OCI-M1 (cell line): ENCODE data around the gene ZNF565.
"Not testable (repeated sequence)": the region's sequence is repeated elsewhere in the genome, so short reads cannot be mapped to it uniquely, and the experiment has no call there.

Experiments used
- DNase-seq: peaks from one replicate; lab custom pipeline; 2025; lab: John Stamatoyannopoulos, UW

Gene ZNF565

DNA sequence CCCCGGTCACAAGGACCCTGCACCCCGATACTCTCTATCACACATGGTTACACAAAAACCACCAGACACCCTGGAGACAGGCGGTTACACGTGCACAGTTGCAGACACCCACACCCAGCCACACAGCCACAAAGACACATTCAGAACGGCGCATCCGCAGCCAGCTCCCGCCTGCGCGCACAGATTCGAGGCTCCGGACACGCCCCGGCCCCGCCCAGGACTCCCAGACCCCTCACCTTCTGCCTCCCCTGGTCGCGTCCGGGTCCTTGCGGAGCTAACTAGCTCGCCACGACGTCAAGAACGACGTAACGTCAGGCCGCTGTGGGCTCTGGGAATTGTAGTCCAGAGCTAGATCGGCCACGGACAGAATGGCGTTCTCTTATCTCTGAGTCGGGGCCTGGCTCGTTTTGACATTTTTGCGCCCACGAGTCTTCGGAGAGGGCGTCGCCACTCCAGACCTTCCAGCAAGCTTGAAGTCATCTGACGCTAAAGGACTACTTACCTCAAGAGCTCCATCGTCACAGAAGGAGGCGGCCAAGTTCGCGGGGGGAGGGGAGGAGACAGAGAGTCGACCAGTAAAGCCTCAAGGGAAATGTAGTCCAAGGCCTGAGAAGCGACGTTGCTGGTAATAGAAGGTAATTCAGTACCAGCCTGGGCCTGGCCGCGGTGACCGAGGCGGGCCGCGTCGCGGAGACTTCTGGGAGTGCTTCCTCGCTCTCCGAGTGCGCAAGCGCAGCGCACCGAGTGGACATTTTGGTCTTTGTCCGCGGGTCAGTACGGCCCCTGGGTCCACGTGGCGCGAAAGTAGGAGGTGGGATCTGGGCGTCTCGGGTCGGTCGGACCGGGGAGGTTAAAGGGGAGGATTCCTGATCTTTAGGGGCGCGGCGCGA is at the start of gene ZNF565, which contains the start of gene ZNF146:
Gene ZNF565, minus strand, starts transcription at position 280 of the 890 bp plus-strand sequence. CDS start 12,680 bp downstream, outside the sequence.
Gene ZNF146, plus strand, starts transcription at position 721 of the 890 bp plus-strand sequence. CDS start 21,335 bp downstream, outside the sequence.
- DNase-seq, result peak; percentile 100

DNA sequence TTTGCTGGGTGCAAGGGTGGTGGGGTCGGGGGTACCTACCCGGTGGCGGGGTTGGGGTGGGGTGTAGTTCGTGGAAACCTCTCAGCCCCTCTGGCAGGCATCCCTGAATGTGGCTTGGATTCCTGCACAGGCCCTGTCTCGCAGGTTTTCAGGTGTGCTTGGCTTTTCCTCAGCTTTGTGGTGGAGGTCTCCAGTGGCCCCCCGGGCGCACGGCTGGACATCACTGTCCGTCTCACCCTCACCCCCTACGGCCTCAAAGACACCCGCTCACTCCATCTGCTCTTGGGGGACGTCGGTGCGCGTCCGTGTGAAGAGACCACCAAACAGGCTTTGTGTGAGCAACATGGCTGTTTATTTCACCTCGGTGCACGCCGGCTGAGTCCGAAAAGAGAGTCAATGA is 44.7 kb upstream of the ZNF565 start:
- no peak for DNase-seq

DNA sequence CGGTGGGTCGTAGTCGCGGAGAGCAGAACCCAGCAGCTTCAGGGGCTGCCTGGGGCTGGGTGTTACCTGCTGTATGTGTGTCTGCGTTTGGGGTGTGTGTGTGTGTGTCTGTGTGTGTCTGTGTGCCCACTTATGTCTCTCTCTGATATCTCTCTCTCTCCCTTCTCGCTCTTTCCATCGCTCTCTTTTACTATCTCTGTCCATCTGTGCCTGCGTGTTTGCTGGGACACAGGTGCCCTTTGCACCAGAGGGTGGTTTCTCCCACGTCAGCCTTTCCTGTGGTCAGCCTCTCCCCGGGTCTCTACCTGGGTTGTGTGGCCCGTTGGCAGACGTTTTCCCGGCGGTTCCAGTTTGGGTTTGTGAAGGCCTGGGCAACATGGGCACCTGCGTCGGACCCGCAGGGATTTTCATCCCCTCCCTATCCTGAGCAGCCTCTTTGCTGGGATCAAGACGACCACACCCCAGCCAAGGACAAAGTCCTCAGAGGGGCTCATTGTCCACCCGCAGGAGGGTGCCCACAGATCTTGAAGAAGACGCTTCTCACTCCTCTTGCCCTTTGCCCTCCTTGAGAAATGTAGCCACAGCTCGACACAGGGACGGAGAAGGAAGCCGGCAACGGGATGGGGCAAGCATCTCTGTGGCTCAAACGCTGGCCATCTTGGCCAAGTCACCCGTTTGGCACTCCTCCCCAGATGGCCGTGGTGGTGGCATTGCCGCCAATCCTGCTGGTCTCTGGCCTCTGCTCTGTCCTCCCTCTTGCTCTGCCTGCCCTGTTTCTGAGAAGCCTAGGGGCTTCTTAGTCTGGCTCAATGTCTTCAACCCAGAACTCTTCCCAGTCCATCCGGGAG is 43.8 kb upstream of the ZNF565 start:
- no peak for DNase-seq

DNA sequence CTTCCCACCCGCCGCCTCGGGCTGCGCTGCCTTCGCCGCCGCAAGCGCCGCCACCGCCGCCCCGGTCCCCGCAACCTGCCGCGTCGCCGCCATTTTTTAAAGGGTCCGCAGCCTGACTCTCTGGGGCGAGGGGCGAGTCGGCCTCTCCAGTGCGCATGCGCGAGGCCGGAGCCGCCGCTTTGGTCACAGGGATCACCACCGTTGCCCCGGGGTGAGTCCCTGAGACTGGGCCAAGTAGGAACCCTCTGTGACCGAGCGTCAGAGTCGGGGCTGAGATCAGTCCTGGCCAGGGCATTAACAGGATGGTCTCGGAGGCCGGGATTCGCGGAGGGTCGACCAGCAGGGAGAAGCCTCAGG is 43.0 kb upstream of the ZNF565 start:
- no peak for DNase-seq

DNA sequence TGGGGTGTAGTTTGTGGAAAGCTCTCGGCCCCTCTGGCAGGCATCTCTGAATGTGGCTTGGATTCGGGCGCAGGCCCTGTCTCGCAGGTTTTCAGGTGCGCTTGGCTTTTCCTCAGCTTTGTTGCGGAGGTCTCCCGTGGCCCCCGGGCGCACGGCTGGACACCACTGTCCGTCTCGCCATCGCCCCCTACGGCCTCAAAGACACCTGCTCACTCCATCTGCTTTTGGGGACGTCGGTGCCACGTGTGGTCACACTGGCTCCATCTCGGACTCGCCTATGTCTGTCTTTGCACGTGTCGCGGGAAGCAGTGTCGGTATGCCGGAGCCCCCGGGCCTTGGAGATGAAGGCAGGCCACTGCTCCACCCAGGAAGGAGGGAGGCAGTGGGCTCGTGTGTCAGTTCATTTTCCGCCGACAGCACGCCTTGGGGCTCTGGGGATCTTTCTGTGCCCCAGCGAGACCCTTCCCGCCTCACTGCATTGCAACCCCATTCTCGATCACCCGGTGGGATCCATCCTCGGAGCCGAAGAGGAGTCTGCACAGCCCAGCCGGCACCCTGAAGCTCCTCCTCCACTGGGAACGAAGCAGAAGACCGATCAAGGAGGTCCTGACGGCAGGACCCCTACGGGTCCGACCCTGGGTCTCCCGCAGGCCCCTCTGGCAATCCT is 42.5 kb upstream of the ZNF565 start:
- DNase-seq, result no peak

DNA sequence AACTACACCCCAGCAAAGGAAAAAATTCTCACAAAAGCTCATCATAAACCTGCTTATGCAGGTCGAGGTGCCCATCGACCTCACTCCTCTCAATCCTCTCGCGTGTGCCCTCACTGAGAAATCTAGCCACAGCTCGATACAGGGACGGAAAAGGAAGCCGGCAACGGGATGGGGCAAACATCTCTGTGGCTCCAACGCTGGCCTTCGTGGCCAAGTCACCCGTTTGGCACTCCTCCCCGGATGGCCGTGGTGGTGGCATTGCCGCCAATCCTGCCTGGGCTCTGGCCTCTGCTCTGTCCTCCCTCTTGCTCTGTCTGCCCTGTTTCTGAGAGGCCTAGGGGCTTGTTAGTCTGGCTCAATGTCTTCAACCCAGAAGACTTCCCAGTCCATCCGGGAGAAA is 41.6 kb upstream of the ZNF565 start:
- no peak for DNase-seq

DNA sequence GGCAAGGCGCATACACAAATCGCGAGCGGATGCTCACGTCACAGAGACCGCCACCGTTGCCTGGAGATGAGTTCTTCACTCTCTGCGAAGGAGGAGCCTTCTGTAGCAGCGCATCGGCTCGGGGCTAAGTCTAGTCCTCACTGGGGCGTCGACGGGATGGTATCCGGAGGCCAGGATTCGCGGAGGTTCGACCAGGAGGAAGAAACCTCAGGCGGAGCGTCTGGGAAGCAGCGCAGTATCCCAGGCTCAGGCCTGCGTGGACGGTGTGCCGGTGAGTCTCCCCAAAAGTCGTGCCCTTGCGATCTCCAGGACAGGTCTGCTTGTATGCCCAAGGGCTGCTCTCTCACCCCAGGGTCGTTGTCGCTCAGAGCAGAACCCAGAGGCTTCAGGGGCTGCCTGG is 40.9 kb upstream of the ZNF565 start:
- DNase-seq, result no peak

DNA sequence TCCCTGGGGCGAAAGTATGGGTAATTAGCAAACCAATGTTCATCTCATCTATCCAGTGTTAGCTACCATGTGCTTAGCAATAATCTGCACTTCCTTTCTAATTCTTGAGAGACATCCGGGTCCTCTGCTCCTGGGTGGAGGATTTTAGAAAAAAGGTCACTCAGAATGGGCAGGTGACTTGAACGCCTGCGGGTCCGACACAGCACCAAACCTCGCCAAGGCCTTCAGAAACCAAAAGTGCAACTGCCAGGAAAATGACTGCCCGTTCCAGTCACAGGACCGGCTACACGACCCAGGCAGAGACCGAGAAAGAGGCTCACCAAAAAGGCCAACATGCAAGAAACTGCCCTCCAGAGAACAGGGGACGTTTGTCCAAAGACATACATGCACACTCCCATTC is 40.4 kb upstream of the ZNF565 start:
- DNase-seq, result no peak

DNA sequence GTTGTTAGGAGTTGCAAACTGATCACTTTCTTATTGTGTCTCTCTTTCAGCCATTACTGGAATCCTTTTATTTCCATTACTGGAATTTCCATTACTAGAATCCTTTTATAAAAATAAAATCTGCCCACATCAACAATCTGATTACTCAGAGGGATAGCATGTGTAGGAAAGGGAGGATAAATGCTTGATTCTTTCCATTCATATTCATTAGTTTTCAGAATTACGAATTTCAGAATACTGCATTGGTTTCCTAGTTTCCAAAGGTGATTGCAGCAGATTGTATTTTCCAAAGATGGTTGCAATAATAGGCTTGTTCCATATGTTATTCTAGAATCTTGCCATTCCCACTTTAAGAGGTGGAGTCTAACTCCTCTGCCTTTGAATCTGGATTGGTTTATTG is 37.6 kb upstream of the ZNF565 start:
- DNase-seq, result no peak

DNA sequence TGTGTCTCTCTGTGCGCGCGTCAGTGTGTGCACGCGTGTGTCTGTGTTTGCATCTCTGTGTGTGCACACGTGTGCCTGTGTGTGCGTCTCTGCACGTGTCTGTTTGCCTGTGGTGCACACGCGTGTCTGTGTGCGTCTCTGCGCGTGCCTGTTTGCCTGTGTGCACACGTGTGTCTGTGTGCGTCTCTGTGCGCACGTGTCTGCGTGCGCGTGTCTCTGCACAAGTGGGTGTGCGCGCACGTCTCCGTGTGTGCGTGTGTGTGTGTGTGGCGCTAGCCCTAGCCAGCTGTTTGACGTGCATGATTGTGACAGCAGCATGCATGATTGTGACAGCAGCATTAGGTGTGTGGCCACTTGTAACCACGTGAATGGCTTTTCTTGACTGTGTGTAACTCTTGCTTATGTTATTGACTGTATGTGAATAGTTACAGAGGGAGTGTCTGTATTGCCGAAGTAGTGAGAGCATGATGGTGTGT is 31.6 kb upstream of the ZNF565 start:
- DNase-seq, result no peak

DNA sequence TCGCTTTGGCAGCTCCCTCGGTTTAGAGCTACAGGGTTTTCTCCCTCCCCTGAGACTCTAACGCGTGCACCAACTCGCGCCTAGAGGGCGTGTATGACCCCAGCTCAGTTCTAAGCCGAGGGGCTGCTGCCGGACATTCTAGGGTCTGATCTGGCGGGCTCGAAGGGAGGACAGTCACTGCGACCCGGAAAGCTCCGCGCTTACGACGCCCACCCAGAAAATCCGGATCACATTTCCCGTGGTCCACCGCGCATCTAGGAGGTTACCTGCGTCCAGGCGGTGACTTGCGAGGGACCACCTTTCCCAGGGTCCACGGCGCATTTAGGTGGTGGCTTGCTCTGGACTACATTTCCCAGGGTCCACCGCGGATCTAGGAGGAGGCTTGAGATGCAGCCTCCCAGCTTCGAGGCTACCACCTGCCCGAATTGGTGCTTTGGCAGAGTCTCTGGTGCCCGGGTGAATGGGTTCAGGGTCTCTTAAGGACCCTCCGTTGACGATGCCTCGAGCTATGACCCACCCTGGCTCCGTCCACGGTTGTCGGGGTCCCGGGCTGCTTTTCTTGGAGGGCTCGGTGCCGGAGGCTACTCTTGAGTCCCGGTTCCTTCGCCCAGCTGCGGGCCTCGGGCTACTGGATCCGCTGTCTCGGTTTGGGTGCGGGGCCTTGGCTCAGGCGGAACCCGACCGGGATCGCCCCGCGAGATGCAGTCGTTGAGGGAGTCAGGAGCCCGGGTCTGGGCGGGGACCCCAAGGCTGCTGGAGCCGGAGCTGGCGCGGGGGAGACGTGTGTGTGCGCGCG is 30.9 kb upstream of the ZNF565 start:
- no peak for DNase-seq

DNA sequence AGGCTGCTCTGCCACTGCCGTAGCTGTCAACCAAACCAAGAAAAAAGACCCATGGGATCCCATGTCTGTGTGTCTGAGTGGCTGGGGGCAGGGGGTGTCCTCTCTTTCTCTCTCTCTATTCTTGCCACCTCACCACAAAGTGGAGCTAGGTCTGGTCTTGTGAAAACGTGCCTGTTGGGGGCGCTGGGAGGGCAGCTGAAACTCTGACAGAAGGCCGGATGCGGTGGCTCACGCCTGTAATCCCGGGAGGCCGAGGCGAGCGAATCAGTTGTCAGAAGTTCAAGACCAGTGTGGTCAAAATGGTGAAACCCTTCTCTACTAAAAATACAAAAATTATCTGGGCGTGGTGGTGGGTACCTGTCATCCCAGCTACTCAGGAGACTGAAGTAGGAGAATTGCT is 29.6 kb upstream of the ZNF565 start:
- no peak for DNase-seq

DNA sequence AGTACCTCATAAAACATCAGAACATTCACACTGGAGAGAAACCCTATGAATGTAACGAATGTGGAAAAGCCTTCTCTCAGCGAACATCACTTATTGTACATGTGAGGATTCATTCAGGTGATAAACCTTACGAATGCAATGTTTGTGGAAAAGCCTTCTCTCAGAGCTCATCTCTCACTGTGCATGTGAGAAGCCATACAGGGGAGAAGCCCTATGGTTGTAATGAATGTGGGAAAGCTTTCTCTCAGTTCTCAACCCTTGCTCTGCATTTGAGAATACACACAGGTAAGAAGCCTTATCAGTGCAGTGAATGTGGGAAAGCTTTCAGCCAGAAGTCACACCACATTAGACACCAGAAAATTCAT is 22.5 kb upstream of the ZNF565 start:
- no peak for DNase-seq

DNA sequence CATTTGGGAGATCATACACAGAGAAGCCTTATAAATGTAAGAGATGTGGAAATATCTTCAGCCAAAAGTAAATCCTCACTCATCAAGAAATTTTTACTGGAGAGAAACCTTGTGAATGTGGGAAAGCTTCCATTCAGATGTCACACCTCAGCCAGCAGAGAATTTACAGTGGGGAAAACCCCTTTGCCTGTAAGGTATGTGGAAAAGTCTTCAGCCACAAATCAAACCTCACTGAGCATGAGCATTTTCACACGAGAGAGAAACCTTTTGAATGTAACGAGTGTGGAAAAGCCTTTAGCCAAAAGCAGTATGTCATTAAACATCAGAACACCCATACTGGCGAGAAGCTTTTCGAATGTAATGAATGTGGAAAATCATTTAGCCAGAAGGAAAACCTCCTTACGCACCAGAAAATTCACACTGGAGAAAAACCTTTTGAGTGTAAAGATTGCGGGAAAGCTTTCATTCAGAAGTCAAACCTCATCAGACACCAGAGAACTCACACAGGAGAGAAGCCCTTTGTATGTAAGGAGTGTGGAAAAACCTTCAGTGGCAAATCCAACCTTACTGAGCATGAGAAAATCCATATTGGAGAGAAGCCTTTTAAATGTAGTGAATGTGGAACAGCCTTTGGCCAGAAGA is 22.0 kb upstream of the ZNF565 start:
- no peak for DNase-seq

DNA sequence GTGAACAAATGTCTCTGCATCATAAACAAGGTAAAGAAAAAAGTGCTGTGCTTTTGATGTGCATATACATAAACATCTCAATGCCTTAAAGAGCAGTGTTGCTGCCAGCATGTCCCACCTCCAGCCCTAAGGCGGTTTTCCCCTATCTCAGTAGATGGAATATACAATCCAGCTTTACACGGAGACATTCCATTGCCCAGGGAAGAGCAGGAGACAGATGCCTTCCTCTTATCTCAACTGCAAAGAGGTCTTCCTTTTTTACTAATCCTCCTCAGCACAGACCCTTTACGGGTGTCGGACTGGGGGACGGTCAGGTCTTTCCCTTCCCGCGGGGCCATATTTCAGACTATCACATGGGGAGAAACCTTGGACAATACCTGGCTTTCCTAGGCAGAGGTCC is 19.2 kb upstream of the ZNF565 start:
- not testable (repeated sequence) for DNase-seq

DNA sequence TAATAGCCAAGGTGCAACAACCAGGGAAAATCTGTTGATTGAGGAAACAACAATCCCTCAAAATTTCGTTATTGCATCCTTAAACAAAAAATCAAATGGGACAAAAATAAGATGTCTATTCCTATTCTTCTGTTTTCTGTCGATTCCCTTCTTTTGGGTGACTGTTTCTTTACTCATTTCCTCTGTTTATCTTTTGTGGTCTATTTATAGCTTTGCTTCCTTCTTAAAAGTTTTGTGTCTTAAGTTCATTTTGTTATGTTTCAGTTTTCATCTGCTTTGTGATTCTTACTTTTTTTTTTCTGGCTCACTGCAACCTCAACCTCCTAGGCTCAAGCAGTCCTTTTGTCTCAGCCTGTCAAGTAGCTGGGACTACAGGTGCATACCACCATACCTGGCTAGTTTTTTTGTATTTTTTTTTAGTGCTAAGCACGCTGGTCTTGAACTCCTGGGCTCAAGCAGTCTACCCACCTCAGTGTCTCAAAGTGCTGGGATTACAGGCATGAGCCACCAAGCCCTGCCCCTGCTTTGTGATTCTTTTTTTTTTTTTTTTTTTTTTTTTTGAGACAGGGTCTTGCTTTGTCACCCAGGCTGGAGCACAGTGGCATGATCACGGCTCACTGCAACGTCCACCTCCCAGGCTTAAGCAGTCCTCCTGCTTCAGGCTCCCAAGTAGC is 10.9 kb upstream of the ZNF565 start:
- DNase-seq, result no peak

DNA sequence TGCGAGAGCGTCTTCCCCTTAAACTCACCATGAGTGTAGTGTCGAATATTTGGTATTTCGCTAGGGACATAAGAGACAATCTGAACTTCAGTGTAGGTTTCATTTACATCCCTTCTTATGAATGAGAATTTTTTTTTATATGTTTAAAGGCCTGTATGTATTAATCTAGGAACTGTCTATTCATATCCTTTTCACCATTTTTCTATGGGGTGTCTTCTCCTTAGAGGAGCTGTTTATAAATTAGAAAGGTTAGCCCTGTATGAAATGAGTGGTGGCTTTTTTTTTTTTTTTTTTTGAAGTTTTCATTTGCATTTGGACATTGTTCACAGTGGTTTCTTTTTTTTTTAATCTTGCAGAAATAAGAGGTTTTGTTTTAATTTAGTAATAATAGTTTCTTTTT is 8.0 kb upstream of the ZNF565 start:
- no peak for DNase-seq

DNA sequence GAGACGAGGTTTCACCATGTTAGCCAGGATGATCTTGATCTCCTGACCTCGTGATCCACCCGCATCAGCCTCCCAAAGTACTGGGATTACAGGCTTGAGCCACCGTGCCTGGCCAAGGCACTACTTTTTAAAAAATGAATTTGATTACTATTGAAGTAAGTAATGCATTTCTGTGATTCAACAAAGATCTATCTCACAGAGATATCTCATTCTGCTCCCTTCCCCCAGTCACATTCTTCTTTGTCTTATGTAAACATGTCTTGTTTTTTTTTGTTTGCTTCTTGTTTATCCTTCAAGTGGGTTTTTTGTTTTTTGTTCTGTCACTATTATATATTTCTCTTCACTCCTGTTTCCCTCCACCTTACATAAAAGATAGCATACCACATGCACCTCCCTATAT is 7.0 kb upstream of the ZNF565 start:
- no peak for DNase-seq

DNA sequence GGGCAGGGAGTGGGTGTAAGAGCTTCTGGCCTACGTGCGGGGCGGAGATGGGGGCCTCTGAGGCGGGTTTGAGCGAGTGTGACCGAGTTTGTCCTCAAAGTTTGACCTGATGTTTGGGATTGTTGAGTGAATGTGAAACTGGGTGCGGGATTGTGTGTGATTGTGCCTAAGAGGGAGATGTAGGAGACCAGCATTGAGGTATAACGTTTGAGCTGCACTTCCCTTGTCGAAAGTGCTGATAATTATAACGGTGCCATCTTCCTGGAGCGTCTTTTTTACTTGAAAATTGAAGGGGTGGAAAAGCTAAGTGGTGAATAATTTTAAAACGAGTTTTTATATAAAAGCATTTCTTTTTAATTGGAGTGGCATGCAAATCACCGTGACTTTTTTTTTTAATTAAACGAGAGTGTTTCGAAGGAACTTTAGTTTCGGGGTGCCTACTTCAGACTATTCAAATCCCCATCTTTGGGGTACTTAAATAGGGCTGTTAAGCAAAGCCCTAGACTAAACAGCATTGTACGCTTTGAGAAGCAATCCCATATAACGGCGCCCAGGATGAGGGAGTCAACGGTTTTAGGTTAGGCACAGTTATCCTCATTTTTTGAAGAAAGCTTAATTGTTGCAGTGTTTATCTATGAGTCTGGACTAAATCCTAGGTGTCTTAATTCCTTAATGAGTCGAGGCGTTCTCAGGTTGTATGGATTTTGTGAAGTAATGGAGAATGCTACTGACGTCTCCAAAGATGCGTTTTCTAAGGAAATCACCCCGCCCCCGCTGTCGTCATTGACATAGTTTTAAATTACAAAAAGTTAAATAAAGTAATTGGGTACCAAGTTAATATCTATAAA is 1.0 kb upstream of the ZNF565 start:
- DNase-seq, result peak; percentile 46

DNA sequence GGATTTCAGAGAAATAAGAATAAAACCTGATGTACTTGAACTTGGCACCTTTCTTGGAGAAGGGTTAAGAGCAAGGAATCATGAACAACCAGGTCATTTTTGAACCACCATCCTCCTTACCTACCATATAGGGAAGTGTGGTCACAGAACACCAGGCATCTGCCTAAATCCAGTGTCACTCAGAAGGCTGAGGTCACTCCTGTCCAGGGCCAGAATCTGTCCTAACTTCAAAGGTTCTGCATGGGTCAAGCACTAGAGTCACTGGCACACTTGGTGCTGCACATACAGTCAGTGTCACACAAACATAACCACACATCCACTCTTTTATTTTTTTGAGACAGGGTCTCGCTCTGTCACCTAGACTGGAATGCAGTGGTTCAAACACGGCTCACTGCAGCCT is 1.6 kb downstream of the ZNF565 start:
- DNase-seq, result no peak
